ENCODE measurements around the gene LRP1B. TPM values are rescaled to one million over a fixed set of nuclear protein-coding genes. Genes with fewer than 3 reads are reported as not detected.
"Not testable (repeated sequence)": the region's sequence is repeated elsewhere in the genome, so short reads cannot be mapped to it uniquely, and the experiment has no call there.

The LRP1B gene
- total RNA-seq, 6 experiments from 2014 or later = 0.06 to 1.7 (median 0.15) TPM; not detected in 1

DNA sequence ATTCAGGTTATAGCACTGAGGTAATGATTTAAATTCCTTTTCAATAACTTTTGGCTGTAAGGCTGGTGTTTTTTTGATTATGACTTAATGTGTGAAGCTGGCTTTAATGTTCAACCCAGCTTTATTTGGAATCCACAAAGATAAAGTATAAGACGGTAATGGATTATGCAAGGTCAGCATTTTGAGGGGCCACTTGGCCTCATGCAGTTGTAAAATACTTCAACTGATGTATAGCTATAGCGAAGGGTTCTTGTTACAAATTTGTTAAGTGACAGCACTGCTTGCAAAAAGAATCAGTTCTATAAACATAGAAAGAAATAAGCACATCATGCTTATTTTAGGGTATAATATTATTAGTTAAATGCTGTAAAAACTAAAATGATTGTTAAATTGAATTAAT is 36.6 kb downstream of the LRP1B start:
- H3K4me3 ChIP-seq = no peak overlapping the region
- ATAC-seq = no peak
- 64% methylated on average over 2 of the region's 2 CpGs for WGBS (ENCODE audit: insufficient coverage, low coverage, low lambda C conversion rate, missing lambda C conversion rate)
- intact Hi-C loops (cut with DNase I) = no loop called here
- H3K27me3 ChIP-seq = no peaks in the 10 kb centered on the region
- H3K9me3 ChIP-seq = no peaks in the 10 kb centered on the region
- H3K4me1 ChIP-seq = no peaks in the 10 kb centered on the region
- DNase-seq = no peak
- no peak overlapping the region for H3K27ac ChIP-seq
- no peaks in the 10 kb centered on the region for H3K36me3 ChIP-seq
- TF ChIP-seq, protein P1, sequence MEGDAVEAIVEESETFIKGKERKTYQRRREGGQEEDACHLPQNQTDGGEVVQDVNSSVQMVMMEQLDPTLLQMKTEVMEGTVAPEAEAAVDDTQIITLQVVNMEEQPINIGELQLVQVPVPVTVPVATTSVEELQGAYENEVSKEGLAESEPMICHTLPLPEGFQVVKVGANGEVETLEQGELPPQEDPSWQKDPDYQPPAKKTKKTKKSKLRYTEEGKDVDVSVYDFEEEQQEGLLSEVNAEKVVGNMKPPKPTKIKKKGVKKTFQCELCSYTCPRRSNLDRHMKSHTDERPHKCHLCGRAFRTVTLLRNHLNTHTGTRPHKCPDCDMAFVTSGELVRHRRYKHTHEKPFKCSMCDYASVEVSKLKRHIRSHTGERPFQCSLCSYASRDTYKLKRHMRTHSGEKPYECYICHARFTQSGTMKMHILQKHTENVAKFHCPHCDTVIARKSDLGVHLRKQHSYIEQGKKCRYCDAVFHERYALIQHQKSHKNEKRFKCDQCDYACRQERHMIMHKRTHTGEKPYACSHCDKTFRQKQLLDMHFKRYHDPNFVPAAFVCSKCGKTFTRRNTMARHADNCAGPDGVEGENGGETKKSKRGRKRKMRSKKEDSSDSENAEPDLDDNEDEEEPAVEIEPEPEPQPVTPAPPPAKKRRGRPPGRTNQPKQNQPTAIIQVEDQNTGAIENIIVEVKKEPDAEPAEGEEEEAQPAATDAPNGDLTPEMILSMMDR (IDR thresholded peaks at IDR 0.05) = no peak
- TF ChIP-seq POLR2A (IDR thresholded peaks at IDR 0.05) = no peak

- H3K27ac ChIP-seq = no peak overlapping the region
- H3K36me3 ChIP-seq = no peaks in the 10 kb centered on the region
- no peaks in the 10 kb centered on the region for H3K27me3 ChIP-seq
- H3K4me3 ChIP-seq = no peak overlapping the region
- H3K4me1 ChIP-seq = no peaks in the 10 kb centered on the region
- WGBS (ENCODE audit: insufficient coverage, low coverage, low lambda C conversion rate, missing lambda C conversion rate) = 74% methylated on average over 2 of the region's 2 CpGs
- no peak for ATAC-seq
- H3K9me3 ChIP-seq = no peaks in the 10 kb centered on the region
- no peak for TF ChIP-seq POLR2A (IDR thresholded peaks at IDR 0.05)
- TF ChIP-seq, protein P1 (IDR thresholded peaks at IDR 0.05) = no peak
- intact Hi-C loops (cut with DNase I) = no loop called here
- DNase-seq = no peak
Observed at GRCh38 chr2:142088058-142088568, 42.7 kb downstream of the LRP1B start.

GRCh38 chr2:142087585-142087984 is 43.2 kb downstream of the LRP1B start:
- H3K9me3 ChIP-seq; H3K27ac ChIP-seq; H3K27me3 ChIP-seq; H3K4me1 ChIP-seq; intact Hi-C loops (cut with DNase I); ATAC-seq; H3K4me3 ChIP-seq; H3K36me3 ChIP-seq; DNase-seq: not testable (repeated sequence)
- WGBS (ENCODE audit: insufficient coverage, low coverage, low lambda C conversion rate, missing lambda C conversion rate) = 17% methylated on average over 2 of the region's 2 CpGs

- ATAC-seq = no peak
- Histone ChIP-seq H3K9me3 (no peaks in the 10 kb centered on the region), H3K27me3 (no peaks in the 10 kb centered on the region), H3K36me3 (no peaks in the 10 kb centered on the region), H3K4me3 (no peak overlapping the region), H3K4me1 (no peaks in the 10 kb centered on the region), H3K27ac (no peak overlapping the region)
- TF ChIP-seq, protein P1 (IDR thresholded peaks at IDR 0.05) = no peak
- TF ChIP-seq POLR2A (IDR thresholded peaks at IDR 0.05) = no peak
- 83% methylated on average over 3 of the region's 3 CpGs for WGBS (ENCODE audit: insufficient coverage, low coverage, low lambda C conversion rate, missing lambda C conversion rate)
- intact Hi-C loops (cut with DNase I) = no loop called here
- DNase-seq = no peak
Observed at GRCh38 chr2:142082368-142082767, 48.4 kb downstream of the LRP1B start.

- no peaks in the 10 kb centered on the region for H3K4me1 ChIP-seq
- no peaks in the 10 kb centered on the region for H3K9me3 ChIP-seq
- H3K27me3 ChIP-seq = no peaks in the 10 kb centered on the region
- ATAC-seq (no peak), DNase-seq (no peak)
- H3K27ac ChIP-seq = no peak overlapping the region
- H3K36me3 ChIP-seq = no peaks in the 10 kb centered on the region
- H3K4me3 ChIP-seq = no peak overlapping the region
- TF ChIP-seq, protein P1 (IDR thresholded peaks at IDR 0.05) = no peak
- no peak for TF ChIP-seq POLR2A (IDR thresholded peaks at IDR 0.05)
- WGBS (ENCODE audit: insufficient coverage, low coverage, low lambda C conversion rate, missing lambda C conversion rate) = 16% methylated on average over 2 of the region's 2 CpGs
- intact Hi-C loops (cut with DNase I) = no loop called here
Observed at GRCh38 chr2:142076317-142076716, 54.5 kb downstream of the LRP1B start.

All from right lobe of liver (tissue), 6 donors.